Measurements from ENCODE around the gene SLC35B2.

The SLC35B2 gene, protein sequence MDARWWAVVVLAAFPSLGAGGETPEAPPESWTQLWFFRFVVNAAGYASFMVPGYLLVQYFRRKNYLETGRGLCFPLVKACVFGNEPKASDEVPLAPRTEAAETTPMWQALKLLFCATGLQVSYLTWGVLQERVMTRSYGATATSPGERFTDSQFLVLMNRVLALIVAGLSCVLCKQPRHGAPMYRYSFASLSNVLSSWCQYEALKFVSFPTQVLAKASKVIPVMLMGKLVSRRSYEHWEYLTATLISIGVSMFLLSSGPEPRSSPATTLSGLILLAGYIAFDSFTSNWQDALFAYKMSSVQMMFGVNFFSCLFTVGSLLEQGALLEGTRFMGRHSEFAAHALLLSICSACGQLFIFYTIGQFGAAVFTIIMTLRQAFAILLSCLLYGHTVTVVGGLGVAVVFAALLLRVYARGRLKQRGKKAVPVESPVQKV

DNA sequence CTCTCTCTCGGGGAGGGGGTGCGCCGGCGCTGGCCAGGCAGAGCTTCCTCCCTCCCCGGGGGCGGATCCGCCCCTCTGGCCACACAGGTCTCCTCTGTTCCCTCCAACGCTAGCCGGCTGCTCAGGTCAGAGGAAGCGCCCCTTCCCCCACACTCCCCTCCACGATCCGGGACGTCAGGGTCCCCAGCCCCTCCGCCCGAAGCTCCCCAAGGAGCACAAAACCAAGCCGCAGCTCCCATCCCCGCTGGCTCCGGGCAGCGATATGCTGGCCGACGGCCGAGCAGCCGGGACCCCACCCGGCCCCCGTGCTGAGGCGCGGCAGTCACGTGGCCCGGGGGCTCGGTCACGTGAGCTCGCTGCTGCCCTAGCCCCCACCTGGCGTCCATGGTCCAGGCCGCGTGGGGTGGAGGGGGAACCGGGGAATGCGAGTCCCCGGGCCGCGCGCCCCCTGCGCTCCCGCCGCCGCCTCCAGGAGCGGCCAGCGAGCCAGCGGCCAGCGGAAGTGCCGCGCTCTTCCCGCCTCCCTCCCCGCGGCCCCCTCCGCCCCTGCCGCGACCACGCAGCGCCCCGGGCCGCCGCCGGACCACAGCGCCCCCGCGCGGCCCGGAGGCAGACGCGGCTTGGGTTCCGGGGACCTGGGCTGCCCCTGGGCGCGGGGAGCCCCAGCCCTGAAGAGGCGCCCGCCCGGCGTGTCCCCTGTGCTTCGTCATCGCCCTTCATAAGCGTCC is at the start of gene SLC35B2:
SLC35B2 (minus strand) TSS at position 504 of the 728 bp plus-strand sequence; CDS start at position 386, 118 bp downstream.
- TF ChIP-seq GATA2 (IDR thresholded peaks at IDR 0.05; ENCODE audit: low read depth, low read length) = no peak
- no peak for TF ChIP-seq GATA3 (IDR thresholded peaks at IDR 0.05; ENCODE audit: low read depth, low read length)

DNA sequence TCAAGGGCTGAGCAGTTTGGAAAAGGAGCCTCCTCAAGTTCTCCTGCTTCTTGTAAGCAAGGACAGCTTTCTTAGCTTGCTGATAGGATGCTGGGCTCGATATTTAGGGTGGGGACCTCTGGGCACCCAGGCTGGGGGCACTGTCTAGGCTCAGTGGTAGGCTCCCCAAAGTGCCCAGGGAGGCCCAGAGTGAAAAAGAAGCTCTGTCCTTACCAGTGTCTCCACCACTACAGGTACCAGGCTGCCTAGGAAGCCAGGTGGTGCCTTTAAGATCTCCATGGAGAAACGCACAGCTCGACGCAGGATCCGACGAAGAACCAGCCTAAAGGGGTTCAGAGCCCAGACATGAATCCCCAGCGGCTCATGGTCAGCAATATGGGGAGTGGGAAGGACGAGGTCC is 49.4 kb upstream of the SLC35B2 start:
- TF ChIP-seq GATA3 (IDR thresholded peaks at IDR 0.05; ENCODE audit: low read depth, low read length) (no peak), GATA2 (IDR thresholded peaks at IDR 0.05; ENCODE audit: low read depth, low read length) (no peak)

DNA sequence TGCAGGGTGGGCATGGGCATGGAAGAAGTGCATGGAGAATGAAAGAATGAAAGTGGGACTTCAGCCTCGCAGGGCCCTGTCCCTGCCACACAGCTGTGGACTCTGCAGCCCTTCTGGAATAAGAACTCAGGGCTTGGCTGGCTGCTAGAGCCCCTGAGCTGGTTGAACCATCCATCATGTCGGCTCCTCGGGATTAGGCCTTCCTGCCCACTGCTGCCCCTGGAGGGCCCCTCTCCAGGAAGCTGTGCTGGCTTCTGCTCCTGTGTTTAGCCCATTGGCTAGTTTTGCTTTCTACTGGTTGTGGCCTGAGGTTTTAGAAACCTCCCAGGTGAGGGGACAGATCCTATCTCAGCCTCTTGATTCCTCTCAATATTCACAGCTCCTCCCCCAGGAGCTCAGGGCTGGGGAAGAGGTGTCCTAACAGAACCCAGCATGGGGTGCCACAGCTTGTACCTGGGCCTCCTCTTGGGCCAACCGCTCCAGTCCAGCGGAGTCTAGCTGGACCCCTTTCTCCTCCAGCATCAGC is 47.9 kb upstream of the SLC35B2 start:
- TF ChIP-seq GATA3 (IDR thresholded peaks at IDR 0.05; ENCODE audit: low read depth, low read length) (no peak), GATA2 (IDR thresholded peaks at IDR 0.05; ENCODE audit: low read depth, low read length) (no peak)

DNA sequence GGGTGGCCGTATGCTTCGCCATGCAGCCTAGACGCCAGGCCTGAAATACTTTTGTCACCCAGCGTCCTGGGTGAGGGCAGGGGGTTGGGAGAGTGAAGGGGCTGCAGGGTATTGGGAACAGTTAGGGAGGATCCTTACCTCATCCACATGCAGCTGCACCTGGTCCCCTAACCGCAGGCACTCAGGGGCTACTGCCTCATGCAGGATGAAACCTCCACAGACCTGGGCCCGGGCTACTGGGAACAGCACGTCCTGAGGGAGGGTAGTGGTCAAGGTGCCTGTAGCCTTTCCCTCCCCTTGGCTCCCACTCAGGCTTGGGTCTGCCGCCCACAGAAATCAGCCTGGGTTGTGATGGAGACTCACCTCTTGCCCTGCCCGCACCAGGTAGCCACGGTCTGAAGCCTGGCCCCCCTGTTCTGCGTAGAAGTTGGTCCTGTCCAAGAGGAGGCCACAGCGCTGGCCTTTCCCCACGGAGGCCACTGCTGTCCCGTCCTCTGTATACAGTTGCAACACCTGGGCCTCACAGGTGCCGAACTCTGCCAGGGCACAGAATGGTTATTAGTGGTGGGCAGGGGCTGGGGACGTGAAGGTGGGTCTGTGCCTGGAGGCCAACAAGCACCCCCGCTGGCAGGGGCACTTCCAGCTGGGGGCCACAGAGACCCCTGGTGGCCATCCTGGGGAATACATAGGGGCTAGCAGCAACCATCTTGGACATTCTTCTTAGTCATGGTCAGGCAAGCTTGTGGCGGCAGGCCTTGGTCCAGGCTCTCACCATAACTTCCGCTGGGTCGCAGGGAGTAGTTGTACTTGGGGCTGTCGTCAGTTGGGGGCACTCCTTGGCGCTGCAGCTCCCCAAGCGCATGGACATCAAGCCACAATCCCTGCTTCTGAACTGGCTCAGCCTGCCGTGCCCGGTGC is 47.2 kb upstream of the SLC35B2 start:
- TF ChIP-seq GATA2 (IDR thresholded peaks at IDR 0.05; ENCODE audit: low read depth, low read length) = no peak
- TF ChIP-seq GATA3 (IDR thresholded peaks at IDR 0.05; ENCODE audit: low read depth, low read length) = no peak

DNA sequence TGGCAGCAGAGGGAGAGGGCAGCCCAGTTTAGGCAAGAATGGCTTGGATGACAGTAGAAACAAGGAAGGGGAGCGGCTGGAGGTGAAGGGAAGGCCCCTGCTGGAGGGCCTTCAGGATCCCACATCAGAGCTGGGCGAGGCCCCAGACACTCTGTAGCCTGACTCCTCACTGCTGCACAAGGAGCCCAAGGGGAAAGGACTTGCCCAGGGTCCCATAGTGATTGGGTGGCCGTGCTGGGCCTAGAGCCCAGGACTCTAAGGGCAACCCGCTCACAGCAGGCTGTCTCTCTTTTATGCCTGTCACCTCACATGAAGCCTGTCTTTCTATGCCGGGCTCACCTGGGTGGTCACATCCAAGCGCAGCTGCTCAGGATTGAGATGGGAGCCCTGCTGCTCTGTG is 46.5 kb upstream of the SLC35B2 start:
- no peak for TF ChIP-seq GATA2 (IDR thresholded peaks at IDR 0.05; ENCODE audit: low read depth, low read length)
- no peak for TF ChIP-seq GATA3 (IDR thresholded peaks at IDR 0.05; ENCODE audit: low read depth, low read length)

DNA sequence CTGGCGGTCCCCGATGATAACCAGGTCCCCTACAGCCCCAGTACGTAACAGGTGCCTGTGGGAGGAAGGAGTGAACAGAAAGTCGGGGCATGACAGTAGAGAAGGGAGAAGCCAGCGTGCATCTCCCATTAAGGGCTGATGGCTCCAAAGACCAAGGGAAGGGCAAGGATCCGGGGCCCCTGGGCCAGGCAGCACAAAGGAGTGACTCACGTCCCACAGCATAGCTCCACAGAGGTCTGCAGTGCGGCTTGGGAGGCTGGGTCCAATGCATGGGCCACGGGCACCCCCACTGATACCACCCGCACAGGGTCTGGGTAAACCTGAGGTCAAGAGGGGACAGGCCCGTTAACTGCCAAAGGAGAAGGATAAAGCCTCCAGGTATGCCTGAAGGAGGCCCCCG is 45.5 kb upstream of the SLC35B2 start:
- TF ChIP-seq GATA2 (IDR thresholded peaks at IDR 0.05; ENCODE audit: low read depth, low read length) (no peak), GATA3 (IDR thresholded peaks at IDR 0.05; ENCODE audit: low read depth, low read length) (no peak)

DNA sequence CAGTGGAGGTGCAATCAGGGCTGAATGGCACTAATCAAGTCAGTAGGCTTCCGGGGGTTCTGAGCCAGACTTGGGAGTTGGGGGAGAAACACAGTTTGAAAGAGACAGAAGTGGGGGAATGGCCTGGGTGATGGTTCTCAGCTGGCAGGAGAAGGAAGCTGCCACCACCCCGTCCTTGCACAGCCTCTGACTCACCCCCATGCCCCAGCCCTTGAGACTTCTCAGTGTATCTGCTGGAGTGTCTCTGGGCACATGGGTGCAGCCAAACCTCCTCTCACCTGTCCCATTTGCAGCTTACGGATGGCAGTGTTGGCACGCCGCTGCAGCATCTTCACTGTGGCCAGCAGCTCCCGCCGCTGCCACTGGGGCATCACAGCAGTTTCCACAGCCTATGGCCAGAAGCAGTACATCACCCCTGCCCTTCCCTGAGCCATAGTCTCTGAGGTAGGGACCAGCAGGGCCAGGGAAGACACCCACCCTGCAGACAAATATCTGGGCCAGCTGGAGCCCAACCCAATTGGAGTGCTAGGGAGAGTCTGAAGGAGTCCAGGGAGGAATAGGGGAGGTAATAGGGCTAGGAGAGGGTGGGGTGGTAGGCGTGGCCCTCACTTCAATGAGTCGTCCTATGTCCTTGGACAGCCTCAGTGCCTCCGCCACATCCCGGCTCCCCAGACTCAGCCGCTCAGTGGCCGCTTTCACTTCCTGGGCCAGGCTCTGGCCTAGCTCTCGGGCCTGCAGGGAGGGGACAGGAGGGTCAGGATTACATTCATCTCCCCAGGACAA is 44.6 kb upstream of the SLC35B2 start:
- TF ChIP-seq GATA2 (IDR thresholded peaks at IDR 0.05; ENCODE audit: low read depth, low read length) (no peak), GATA3 (IDR thresholded peaks at IDR 0.05; ENCODE audit: low read depth, low read length) (no peak)

DNA sequence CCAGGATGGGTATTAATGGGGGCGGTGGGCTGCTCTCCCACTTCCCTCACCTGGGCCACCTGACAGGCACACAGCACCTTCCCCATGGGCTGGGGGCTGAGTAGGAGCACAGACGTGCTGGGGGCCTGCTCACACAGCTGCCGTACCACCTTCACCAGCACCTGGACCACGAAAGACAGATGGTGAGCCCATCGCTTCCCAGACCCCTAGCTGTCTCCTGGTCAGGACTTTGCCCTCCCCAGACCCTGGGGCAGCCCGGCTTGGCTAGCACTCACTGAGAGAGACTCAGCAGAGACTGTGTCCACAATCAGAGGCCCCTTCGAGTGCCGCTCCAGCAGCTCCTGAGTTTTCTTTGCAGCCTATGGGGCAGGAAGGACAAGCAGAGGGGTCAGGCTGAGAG is 43.8 kb upstream of the SLC35B2 start:
- TF ChIP-seq GATA2 (IDR thresholded peaks at IDR 0.05; ENCODE audit: low read depth, low read length) (no peak), GATA3 (IDR thresholded peaks at IDR 0.05; ENCODE audit: low read depth, low read length) (no peak)

DNA sequence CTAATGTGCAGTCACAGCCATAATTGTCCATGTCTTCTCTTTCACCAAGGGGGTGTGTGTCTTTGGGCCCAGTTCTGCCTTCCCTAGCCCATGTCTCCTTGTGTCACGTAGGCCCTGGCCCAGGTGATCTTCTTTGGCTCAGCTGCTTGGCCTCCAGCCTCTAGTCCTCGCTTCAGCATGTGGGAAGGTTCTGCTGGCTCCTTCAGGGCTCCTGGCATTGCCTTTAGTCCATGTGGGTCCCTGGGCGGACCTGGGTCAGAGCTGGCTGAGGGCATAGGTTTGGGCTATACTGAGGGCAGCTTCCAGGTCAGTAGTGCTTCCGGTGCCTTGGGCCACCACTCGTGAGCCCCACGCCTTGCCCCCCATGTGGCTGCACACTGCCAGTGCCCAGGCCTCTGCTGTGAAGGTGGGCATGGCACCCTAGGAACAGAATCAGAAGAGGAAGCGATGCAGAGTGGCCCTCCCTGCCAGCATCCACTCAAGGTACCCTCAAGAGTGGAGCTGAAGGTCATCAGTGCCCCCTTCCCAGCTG is 43.0 kb upstream of the SLC35B2 start:
- TF ChIP-seq GATA3 (IDR thresholded peaks at IDR 0.05; ENCODE audit: low read depth, low read length) = no peak
- TF ChIP-seq GATA2 (IDR thresholded peaks at IDR 0.05; ENCODE audit: low read depth, low read length) = no peak

DNA sequence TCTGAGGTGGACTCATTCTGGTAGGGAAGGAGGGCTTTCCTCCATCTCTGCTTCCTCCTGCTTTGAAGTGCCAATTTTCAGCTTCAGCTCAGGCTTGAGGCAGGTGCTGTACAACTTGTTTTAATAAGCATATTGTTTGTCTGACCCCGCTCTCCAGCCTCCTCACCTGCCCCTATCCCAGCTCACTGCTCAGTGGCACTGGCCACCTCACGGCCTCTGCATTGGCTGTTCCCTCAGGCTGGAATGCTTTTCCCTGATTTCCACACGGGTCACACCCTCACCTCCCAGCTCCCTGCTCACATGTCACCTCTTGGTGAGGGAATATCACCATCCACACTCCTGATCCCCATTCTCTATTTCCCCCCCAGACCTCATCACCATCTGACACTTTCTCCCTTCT is 41.5 kb upstream of the SLC35B2 start:
- TF ChIP-seq GATA3 (IDR thresholded peaks at IDR 0.05; ENCODE audit: low read depth, low read length) = no peak
- TF ChIP-seq GATA2 (IDR thresholded peaks at IDR 0.05; ENCODE audit: low read depth, low read length) = no peak

DNA sequence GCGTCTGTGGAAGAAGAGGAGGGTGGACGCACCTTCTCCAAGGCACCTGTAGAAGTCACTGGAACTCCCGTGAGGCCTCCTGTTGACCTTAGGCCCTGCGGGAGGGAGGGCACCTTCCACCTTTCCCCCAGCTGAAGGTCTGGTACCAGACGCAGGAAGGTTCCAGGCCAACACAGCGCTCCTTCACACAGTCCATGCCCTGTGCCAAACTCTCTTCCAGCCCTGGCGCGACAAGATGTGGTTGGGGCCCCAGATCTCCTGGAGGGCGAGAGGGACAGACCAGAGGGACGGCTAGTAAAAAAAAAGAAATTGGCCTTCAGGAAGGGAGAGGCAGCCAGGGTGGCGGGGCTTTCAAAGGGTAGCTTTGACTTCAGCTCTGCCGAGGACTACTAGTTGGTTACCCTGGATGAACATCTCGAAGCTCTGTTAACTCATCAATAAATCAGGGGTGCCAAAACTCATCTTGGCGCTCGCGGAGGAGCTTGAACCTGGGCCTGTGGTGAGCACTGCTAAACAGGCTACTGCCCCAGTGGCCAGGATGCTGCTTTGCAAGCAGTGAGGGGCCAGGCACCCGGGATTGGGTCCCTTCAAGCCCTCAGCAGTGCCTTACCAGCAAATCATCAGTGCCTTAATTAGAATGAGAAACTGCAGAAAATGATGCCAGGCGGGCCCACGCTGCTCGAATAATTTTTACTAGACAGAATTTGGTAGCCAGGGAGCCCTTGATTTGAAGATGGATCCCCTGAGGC is 40.9 kb upstream of the SLC35B2 start:
- TF ChIP-seq GATA3 (IDR thresholded peaks at IDR 0.05; ENCODE audit: low read depth, low read length) (no peak), GATA2 (IDR thresholded peaks at IDR 0.05; ENCODE audit: low read depth, low read length) (no peak)
